BLaER1 treated with 17β-estradiol and CSF1 and Interleukin-3, amounts not matched to agents 10 nM and 100 nM (cell line): ENCODE measurements around the gene ERCC1.

Experiments
- H3K27ac ChIP-seq, 11 experiments: shearing (Covaris generic); formaldehyde crosslinking; 2 replicates each; pipeline ENCODE4 v1.8.1; 2022
- H3K27me3 ChIP-seq, 11 experiments: shearing (Covaris generic); formaldehyde crosslinking; 2 replicates each; pipeline ENCODE4 v1.8.1; 2022
- H3K36me3 ChIP-seq, 11 experiments: shearing (Covaris generic); formaldehyde crosslinking; 2 replicates each; pipeline ENCODE4 v1.8.1; 2022
- H3K4me1 ChIP-seq, 10 experiments: shearing (Covaris generic); formaldehyde crosslinking; 2 replicates each; pipeline ENCODE4 v1.8.1; 2022
- H3K4me2 ChIP-seq, 11 experiments: shearing (Covaris generic); formaldehyde crosslinking; 2 replicates each; pipeline ENCODE4 v1.8.1; 2022
- H3K4me3 ChIP-seq, 10 experiments: shearing (Covaris generic); formaldehyde crosslinking; 2 replicates each; pipeline ENCODE4 v1.8.1; 2022
- H3K9ac ChIP-seq, 11 experiments: shearing (Covaris generic); formaldehyde crosslinking; 2 replicates each; pipeline ENCODE4 v1.8.1; 2022
- H3K9me3 ChIP-seq, 11 experiments: shearing (Covaris generic); formaldehyde crosslinking; replicated peaks in 1 of 11; 2 replicates each; pipeline ENCODE4 v1.8.1; 2022
- H4K20me1 ChIP-seq, 11 experiments: shearing (Covaris generic); formaldehyde crosslinking; 2 replicates each; pipeline ENCODE4 v1.8.1; 2022
- Cebpa-rat ChIP-seq, 11 experiments: shearing (Covaris generic); IDR thresholded peaks; 2 replicates each; pipeline ENCODE4 v1.8.1; 2022

Gene ERCC1

DNA sequence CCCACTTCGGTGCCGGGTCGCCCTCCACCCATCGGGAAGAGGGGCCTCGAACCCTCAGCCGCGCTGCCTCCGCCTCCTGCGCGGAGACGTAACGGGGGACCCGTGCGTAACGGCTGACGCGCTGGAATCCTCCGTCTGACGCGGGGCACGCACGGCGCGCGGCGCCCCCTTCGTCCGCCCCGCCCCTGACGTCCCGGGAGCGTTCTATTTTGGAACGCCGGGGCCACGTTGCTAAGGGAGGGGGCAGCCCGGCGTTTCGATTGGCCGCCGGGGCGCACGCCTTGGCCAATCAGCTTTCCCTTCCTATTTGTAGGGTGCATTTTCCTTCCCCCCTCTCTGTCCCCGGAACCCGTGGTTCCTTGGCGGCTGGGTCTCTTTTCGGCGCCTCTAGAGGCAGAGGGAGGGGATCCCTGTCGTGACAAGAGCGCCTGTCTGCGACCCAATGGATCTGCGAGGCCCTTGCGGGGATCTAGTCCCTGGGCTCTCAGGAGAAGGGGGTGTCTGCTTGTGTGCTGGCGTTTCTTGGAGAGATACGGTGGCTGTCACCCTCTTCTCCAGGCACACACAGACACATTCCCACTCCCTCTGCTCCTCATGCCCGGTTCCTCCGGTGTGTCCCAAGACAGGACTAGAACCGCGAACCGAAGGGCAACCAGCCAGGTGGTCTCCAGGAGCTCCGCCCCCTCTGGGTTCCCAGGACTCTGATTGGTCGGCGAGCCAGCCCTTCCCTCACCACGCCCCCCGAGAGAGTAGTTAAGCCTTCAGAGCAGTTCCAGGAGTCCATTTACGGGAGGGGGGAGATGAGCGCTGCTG lies 45.6 kb upstream of the ERCC1 start:
- peaks cover 38 to 48% (median 41%) of the 10 kb centered on the region in 11 experiments for H3K27me3 ChIP-seq
- peak overlapping the region; percentile 64 to 84 (median 73) for H3K4me3 ChIP-seq
- H4K20me1 ChIP-seq = peaks cover 0 to 32% (median 11%) of the 10 kb centered on the region in 11 experiments; a peak in 15 of 22 replicates
- no peaks in the 10 kb centered on the region for H3K9me3 ChIP-seq
- TF ChIP-seq Cebpa-rat (IDR thresholded peaks at IDR 0.05) = no peak
- H3K4me2 ChIP-seq = peak overlapping the region; percentile 99 to 100 (median 100)
- peak overlapping the region; percentile 80 to 99 (median 86) for H3K27ac ChIP-seq
- peak overlapping the region; percentile 74 to 97 (median 83) for H3K9ac ChIP-seq
- peaks cover 27 to 61% (median 55%) of the 10 kb centered on the region in 10 experiments for H3K4me1 ChIP-seq
- H3K36me3 ChIP-seq = no peaks in the 10 kb centered on the region

- Histone ChIP-seq H4K20me1 (peaks cover 0 to 32% (median 11%) of the 10 kb centered on the region in 11 experiments; a peak in 15 of 22 replicates), H3K4me3 (peak overlapping the region; percentile 64 to 84 (median 73)), H3K9ac (peak overlapping the region; percentile 74 to 97 (median 83)), H3K27ac (peak overlapping the region; percentile 71 to 99 (median 86)), H3K4me1 (peaks cover 27 to 62% (median 55%) of the 10 kb centered on the region in 10 experiments), H3K36me3 (no peaks in the 10 kb centered on the region), H3K4me2 (peak overlapping the region; percentile 99 to 100 (median 100)), H3K9me3 (no peaks in the 10 kb centered on the region), H3K27me3 (peaks cover 32 to 42% (median 35%) of the 10 kb centered on the region in 11 experiments)
- TF ChIP-seq Cebpa-rat (IDR thresholded peaks at IDR 0.05) = no peak
These were observed 45.0 kb upstream of the ERCC1 start for GRCh38 chr19:45468803-45469131.

DNA sequence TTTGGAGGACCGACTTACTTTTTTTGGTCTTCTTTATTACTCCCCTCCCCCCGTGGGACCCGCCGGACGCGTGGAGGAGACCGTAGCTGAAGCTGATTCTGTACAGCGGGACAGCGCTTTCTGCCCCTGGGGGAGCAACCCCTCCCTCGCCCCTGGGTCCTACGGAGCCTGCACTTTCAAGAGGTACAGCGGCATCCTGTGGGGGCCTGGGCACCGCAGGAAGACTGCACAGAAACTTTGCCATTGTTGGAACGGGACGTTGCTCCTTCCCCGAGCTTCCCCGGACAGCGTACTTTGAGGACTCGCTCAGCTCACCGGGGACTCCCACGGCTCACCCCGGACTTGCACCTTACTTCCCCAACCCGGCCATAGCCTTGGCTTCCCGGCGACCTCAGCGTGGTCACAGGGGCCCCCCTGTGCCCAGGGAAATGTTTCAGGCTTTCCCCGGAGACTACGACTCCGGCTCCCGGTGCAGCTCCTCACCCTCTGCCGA lies 44.5 kb upstream of the ERCC1 start:
- no peaks in the 10 kb centered on the region for H3K9me3 ChIP-seq

DNA sequence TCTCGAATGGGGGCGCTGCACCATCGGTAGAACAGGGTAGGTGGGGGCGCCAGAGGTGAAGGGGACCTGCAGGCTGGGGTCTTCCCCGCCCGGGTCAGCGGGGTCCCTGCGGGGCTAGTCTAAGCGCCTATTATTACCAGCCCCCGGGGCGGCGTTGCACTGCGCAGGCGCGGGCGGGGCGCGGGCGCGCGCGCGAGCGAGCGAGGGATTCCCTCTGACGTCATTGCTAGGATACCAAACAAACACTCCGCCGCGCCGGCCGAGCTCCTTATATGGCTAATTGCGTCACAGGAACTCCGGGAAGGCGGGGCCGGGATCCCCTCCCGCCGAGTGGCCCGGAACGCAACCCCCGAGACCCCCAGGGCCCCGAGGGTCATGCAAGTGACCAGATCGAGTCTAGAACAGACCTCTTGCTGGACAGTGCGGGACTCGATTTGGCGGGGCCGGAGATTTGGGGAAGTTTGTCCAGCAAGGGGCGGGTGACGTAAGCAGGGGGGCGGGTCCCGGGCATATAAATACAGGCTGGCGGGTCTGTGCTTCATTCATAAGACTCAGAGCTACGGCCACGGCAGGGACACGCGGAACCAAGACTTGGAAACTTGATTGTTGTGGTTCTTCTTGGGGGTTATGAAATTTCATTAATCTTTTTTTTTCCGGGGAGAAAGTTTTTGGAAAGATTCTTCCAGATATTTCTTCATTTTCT lies 43.9 kb upstream of the ERCC1 start, which contains the start of gene FOSB:
Gene FOSB, plus strand, starts transcription at position 541 of the 703 bp plus-strand sequence. CDS start 591 bp downstream, outside the sequence.
- peak within 1 kb of the TSS; percentile 99 to 100 (median 100) for H3K4me2 ChIP-seq
- peaks cover 21 to 31% (median 23%) of the 10 kb centered on the region in 11 experiments for H3K27me3 ChIP-seq
- H3K4me3 ChIP-seq = peak within 1 kb of the TSS; percentile 64 to 84 (median 73)
- peak within 1 kb of the TSS; percentile 74 to 97 (median 83) for H3K9ac ChIP-seq
- H3K27ac ChIP-seq = peak within 1 kb of the TSS; percentile 71 to 99 (median 86)
- peaks cover 0 to 28% (median 11%) of the 10 kb centered on the region in 11 experiments; a peak in 15 of 22 replicates for H4K20me1 ChIP-seq
- H3K9me3 ChIP-seq = no peaks in the 10 kb centered on the region
- TF ChIP-seq Cebpa-rat (IDR thresholded peaks at IDR 0.05) = peak in 1 of 11 experiments; percentile 61; a peak in 2 of 22 replicates
- H3K36me3 ChIP-seq = no peaks in the 10 kb centered on the region
- H3K4me1 ChIP-seq = peaks cover 22 to 60% (median 53%) of the 10 kb centered on the region in 10 experiments

More for the DNA sequence above, 44.5 kb upstream of the ERCC1 start:
- peak overlapping the region in 9 of 11 experiments; percentile 71 to 99 (median 86); a peak in 13 of 22 replicates for H3K27ac ChIP-seq
- peak overlapping the region; percentile 74 to 97 (median 83) for H3K9ac ChIP-seq
- H3K36me3 ChIP-seq = no peaks in the 10 kb centered on the region
- TF ChIP-seq Cebpa-rat (IDR thresholded peaks at IDR 0.05) = no peak
- peak overlapping the region; percentile 99 to 100 (median 100) for H3K4me2 ChIP-seq
- peak overlapping the region; percentile 64 to 84 (median 73) for H3K4me3 ChIP-seq
- peaks cover 27 to 62% (median 55%) of the 10 kb centered on the region in 10 experiments for H3K4me1 ChIP-seq
- H4K20me1 ChIP-seq = peaks cover 0 to 32% (median 11%) of the 10 kb centered on the region in 11 experiments; a peak in 15 of 22 replicates
- peaks cover 26 to 37% (median 29%) of the 10 kb centered on the region in 11 experiments for H3K27me3 ChIP-seq

GRCh38 chr19:45467115-45467455 lies 43.4 kb upstream of the ERCC1 start:
- Histone ChIP-seq H3K4me2 (peak overlapping the region; percentile 99 to 100 (median 100)), H3K27me3 (peaks cover 16 to 26% (median 18%) of the 10 kb centered on the region in 11 experiments), H3K4me3 (peak overlapping the region; percentile 64 to 84 (median 73)), H4K20me1 (peaks cover 0 to 25% (median 7%) of the 10 kb centered on the region in 11 experiments; a peak in 14 of 22 replicates), H3K9me3 (no peaks in the 10 kb centered on the region), H3K36me3 (no peaks in the 10 kb centered on the region), H3K9ac (peak overlapping the region; percentile 74 to 97 (median 82)), H3K27ac (peak overlapping the region; percentile 17 to 99 (median 58); a peak in 12 of 22 replicates), H3K4me1 (peaks cover 21 to 60% (median 53%) of the 10 kb centered on the region in 10 experiments)
- no peak for TF ChIP-seq Cebpa-rat (IDR thresholded peaks at IDR 0.05)

DNA sequence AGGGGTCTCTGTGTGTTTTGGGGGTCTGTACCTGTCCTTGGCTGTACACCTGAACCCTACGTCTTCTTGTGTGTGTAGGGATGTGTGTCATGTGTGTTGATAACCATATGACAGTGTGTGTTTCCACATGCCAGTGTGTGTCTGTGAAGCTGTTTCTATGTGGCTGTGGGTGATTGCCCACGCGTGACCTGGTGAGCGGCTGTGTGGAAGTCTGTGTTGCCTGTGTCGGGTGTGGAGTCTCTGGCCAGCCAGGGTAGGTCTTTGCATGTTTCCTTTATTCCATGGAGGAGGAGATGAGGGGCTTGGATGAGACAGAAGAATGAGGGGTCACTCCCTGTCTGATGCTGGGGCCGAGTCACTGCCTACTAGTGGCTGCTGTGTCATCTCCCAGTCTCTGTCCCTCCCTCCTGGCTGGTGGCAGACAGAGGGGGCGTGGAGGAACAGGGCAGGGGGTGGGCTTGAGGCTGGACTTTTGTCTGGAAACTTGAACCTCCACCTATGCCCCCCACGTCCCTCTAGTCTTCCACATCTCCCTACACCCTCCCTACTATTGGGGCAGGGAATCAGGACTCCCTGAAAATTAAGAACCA lies 41.2 kb upstream of the ERCC1 start:
- Histone ChIP-seq H3K4me2 (peak overlapping the region in 8 of 11 experiments; percentile 16 to 48 (median 32); a peak in 13 of 22 replicates), H3K9ac (peak overlapping the region in 2 of 11 experiments; percentile 29 to 44; a peak in 1 of 22 replicates)
- TF ChIP-seq Cebpa-rat (IDR thresholded peaks at IDR 0.05) = no peak

GRCh38 chr19:45464274-45464673 lies 40.6 kb upstream of the ERCC1 start:
- 0 out of 22 replicates have a peak overlapping the region, but pooled peaks of 1 of the 11 experiments have one; percentile 29 for H3K9ac ChIP-seq
- no peaks in the 10 kb centered on the region for H3K36me3 ChIP-seq
- peaks cover 0 to 13% (median 7%) of the 10 kb centered on the region in 11 experiments; a peak in 13 of 22 replicates for H4K20me1 ChIP-seq
- TF ChIP-seq Cebpa-rat (IDR thresholded peaks at IDR 0.05) = peak in 1 of 11 experiments; percentile 12; a peak in 1 of 22 replicates
- no peaks in the 10 kb centered on the region for H3K9me3 ChIP-seq
- peak overlapping the region in 7 of 11 experiments; percentile 11 to 48 (median 31); a peak in 6 of 22 replicates for H3K4me2 ChIP-seq
- H3K4me1 ChIP-seq = peaks cover 15 to 62% (median 57%) of the 10 kb centered on the region in 10 experiments
- H3K27me3 ChIP-seq = peaks cover 0 to 8% (median 0%) of the 10 kb centered on the region in 11 experiments; a peak in 5 of 22 replicates
- no peak overlapping the region for H3K27ac ChIP-seq
- H3K4me3 ChIP-seq = no peak overlapping the region

More for the DNA sequence above, 41.2 kb upstream of the ERCC1 start:
- H3K27ac ChIP-seq = no peak overlapping the region
- H3K9me3 ChIP-seq = no peaks in the 10 kb centered on the region
- H3K36me3 ChIP-seq = no peaks in the 10 kb centered on the region
- peaks cover 0 to 8% (median 0%) of the 10 kb centered on the region in 11 experiments; a peak in 5 of 22 replicates for H3K27me3 ChIP-seq
- H3K4me3 ChIP-seq = no peak overlapping the region
- peaks cover 18 to 61% (median 57%) of the 10 kb centered on the region in 10 experiments for H3K4me1 ChIP-seq
- peaks cover 0 to 14% (median 7%) of the 10 kb centered on the region in 11 experiments; a peak in 13 of 22 replicates for H4K20me1 ChIP-seq

- H3K27ac ChIP-seq = no peak overlapping the region
- H3K9me3 ChIP-seq = no peaks in the 10 kb centered on the region
- no peak overlapping the region for H3K4me3 ChIP-seq
- no peak overlapping the region for H3K4me2 ChIP-seq
- no peaks in the 10 kb centered on the region for H3K36me3 ChIP-seq
- TF ChIP-seq Cebpa-rat (IDR thresholded peaks at IDR 0.05) = no peak
- peaks cover 0 to 9% (median 3%) of the 10 kb centered on the region in 11 experiments; a peak in 13 of 22 replicates for H4K20me1 ChIP-seq
- H3K9ac ChIP-seq = no peak overlapping the region
- peaks cover 0 to 3% (median 0%) of the 10 kb centered on the region in 11 experiments; a peak in 5 of 22 replicates for H3K27me3 ChIP-seq
- H3K4me1 ChIP-seq = peaks cover 15 to 65% (median 58%) of the 10 kb centered on the region in 10 experiments
These were observed 39.5 kb upstream of the ERCC1 start for GRCh38 chr19:45463241-45463640.
